Colon (tissue), 2 donors: Measurements from ENCODE around the gene CAMTA1.

ENCODE experiments used
- FAIRE-seq: peaks from 2 replicates; lab custom pipeline; 2012; peaks lifted over from hg19 to GRCh38; lab: Jason Lieb, UNC
- donor health status: control.
- donor health status: control.

The CAMTA1 gene

DNA sequence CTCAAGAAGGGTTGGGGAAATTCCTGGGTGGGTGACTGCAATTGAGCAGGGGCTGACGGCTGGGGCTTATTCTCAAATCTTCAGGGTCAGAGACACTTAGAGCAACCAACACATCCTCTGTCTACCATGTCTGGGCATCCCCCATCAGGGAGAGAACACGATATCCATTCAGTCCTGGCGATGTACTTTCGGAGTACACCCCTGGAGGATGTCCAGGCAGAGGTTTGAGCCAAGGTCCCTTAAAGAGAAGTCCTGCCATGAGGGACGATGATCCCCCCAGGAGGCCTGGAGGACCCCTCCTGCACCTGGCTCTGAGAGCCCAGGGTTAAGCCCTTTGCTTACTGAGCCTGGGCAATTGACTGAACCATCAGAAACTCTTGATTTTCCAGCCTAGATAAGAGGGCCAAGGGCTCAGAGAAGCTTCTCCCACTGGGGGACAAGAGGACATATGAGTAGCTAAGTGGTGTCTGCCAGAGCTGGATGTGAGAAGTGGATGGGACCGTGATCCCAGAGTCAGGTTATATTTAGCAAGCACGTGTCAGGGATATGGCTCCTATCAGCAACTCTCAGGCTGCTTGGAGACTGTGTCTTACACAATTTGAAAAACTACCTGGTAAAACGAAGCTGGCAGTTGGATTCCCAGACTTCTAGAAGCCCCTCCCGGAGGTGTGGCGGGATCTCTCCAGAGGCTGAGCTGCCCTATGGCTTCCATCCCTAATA lies 732.5 kb downstream of the CAMTA1 start:
- FAIRE-seq: no peak

DNA sequence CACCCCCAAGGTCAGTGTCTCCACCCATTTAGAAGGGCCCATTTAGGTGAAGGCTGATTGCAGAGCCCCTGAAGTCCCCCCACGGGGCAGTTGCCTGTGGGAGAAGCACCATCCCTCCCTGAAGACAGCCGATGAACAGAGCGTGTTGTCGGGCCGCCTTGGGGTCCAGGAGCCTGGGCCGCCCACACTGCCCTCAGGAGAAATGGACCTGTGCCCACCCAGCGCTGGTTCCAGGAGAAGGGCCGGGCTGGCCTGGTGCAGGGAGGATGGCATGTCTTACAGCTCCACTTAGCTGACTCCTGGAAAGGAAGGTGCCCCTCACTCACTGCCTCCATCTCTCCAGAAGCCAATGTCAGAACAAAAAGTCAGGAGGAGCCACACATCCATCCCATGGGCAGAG lies 733.2 kb downstream of the CAMTA1 start:
- FAIRE-seq: no peak

DNA sequence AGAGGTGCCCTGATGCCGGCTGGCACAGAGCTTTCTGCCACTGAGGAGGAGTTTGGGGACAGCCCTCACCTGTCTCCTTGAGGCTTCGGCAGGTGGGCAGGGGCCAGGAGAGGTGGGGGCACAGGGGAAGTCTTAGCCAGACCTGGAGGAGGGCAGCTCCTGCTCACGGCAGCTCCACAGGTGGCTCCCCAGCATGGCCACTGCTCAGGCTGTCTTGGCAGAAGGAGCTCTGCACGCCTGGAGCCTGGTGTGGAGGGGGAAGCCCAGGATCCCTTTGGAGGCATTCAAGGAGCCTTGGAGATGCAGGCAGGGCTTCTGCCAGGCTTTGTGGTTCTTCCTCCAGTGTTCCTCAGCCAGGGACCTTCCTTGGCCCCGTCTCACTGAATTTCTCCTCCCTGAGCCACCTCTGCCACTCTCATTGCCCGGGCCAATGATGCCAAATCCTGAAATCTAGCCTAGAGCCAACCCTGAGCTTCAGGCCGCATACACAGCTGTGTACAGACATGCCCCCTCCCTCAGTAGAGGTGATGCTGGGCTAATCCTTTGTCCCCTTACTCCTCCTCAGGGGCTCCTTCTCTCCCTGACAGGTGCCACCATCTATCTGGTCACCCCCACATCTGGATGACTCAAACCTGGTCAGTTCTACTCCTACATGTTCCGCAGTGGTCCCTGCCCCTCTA lies 734.1 kb downstream of the CAMTA1 start:
- FAIRE-seq: no peak

DNA sequence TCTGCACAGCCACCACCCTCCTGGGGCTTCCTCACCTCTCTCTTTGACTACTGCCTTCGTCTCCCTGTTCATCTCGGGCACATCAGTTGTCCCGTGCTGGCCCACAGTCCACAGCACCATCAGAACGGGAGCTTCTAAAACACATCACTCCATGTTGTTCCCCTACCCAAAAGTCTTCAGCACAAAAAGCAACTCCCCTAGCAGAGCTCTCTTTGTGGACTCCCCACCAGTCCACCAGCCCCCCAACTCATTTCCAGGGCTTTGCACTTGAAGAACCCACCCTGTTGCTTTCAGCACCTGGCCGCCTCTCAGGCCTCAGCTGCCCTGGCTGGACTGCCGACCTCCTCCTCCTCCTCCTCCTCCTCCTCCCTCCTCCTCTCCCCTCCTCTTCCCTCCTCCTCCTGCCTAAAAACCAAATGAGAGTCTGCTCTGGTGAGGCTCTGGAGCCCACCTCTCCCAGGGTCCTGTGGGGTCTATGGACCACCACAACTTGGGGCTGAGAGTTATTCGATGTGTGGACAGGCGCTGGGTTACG lies 734.7 kb downstream of the CAMTA1 start:
- no peak for FAIRE-seq

DNA sequence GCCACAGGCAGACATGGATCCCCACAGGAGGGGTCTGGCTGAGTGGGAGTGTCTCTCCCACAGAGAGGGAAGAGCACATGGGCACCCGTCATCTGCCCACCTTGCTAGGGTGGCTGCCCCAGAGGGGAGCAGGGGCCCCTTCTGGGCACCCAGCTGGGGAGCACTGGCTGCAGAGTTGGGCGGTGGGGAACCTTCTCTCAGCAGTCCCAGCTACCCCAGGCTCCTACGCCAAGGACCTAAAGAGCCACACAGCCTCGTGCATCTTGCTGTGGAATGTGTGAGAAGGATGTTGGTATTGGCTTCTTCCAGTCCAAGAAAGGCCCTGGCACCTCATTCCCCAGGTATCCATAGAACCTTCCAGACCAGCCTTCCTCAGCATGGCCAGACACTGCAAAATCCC lies 735.2 kb downstream of the CAMTA1 start:
- no peak for FAIRE-seq

DNA sequence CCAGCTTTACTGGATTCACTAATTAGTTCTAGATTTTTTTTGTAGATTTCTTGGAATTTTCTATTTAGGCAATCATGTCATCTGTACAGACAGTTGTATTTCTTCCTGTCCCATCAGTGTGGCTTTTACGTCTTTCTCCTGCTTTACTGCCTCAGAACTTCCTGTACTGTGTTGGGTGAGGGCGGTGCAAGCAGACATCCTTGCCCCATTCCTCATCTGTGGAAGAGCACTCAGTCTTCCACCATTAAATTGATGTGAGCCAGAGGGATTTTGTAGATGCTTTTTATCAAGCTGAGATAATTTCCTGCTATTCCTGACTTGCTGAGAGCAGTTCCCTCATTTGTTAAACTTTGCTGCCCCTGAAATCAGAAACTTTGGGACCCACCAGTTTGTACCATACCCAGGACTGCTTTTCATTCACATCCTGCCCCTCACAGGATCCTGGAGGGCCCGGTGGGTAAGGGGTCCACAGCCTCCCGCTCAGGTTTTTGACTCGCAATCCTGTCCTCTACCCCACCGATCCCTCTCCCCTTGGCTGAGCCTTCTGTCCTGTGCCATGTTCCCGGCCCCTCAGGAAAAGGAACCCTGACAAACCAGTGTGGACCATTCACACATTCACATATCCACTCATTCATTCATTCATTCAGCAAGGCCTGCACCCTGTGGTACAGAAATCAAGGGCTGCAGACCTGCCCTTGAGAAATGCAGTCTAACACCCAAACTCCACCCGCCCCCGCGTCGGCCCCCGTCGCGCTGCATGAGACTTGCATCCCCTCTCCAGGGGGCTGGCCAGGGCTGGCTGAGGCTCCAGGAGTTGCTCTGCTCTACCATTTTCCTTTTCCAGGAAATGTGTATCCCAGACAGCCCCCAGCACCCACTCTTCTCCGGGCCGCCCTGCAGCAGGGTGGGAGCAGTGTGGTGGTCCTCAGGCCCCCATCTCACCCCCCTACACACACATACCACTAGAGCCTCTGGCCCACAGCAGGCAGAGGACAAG lies 739.4 kb downstream of the CAMTA1 start:
- FAIRE-seq: no peak

DNA sequence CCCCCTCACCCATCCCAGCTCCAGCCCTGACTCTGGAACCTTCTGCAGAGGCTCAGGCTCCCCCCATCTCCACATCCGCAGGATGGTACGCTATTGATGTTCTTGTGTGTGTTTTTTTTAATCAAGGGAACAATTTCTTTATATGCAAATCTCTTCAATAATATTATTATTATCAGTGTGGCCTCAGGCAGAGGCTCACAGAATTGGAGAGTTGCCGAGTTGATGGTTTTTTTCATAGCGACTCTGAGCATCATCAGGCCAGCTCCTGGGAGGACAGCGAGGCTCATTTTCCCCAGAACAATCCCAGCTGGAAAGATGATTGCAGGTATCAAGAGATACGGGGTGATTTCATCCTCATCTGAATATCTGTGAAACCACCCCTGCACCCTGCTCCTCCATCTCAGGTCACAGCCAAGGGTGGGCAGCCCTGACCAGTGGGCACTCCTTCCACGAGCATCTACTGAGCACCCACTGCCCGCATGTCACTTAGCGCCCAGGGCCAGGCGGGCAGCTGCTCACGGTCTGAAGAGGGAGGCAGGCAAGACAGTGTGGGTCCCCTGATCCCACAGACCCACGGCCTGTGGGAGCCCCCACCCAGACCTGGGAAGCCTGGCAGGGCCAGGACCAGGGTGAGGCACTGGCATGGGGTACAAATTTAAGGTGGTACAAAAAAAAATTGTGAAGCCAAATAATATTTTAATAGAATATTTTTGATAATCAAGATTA lies 740.2 kb downstream of the CAMTA1 start:
- no peak for FAIRE-seq

DNA sequence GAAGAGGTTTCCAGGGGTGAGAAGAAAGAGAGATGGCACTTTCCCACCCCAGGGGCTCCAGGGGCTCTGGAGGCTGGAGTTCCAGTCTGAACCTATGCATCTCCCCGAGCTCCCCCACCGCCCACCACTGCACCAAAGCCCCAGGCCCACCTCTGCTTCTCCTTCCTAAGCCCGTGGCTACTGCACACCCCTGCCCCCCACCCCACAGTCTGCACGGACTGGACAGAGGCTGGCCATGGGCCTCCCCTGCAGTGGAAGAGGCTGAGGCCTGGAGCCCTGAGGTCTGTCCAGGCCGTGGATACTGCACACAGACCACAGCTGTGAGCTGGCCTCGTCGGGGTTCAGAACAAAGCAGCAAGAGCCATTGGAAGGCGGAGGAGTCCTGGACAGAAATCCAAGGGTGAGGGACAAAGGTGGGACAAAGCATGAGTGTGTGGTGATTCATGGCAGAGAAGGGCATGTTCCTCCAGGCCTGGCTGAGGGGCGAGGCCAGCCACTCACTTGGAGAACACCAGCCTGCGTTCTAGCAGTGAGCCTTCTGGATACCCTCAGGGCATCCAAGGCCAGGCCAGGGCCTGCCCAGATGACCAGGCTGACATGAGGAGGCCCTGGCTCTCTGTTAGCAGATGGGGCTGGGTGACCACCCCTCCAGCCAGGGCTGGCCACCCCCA lies 741.1 kb downstream of the CAMTA1 start:
- FAIRE-seq: no peak

DNA sequence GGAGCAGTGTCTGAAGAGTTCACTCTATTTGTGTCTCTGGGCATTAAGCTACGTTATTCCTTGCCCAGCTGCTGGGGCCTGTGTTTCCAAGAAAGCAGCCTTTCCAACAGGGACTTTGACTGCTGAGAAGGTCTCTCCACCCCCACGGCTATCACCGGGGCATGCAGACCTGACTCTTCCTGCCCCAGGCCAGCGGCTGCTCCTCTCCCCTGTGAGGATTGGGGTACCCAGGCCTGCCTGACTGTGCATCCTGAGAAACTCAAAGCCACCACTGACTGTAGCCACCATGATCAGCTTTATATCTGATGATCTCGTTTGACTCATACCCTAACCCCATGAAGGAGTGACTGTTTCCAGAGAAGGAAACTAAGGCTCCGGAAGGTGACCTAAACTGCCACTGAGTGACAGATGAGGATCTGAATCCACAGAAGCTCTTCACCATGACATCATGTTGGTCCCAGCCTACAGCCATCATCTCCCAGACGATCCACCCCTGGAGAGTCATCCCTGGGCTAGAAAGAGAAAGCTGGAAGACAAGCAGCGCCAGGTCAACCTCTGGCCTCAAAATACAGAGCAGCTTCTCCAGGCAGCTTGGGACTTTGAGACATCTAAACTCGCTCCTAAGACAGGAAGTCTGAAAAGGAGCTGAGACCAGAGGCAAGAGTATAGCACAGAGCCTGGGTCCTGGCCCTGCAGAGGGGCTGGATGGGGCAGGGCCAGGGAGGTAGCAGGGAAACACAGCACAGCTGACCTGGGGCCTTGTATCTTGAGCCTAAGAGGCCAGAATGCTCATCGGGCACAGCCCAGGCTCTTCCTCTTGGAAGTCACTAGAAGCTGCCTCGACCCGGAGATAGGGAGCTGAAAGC lies 741.8 kb downstream of the CAMTA1 start:
- no peak for FAIRE-seq

DNA sequence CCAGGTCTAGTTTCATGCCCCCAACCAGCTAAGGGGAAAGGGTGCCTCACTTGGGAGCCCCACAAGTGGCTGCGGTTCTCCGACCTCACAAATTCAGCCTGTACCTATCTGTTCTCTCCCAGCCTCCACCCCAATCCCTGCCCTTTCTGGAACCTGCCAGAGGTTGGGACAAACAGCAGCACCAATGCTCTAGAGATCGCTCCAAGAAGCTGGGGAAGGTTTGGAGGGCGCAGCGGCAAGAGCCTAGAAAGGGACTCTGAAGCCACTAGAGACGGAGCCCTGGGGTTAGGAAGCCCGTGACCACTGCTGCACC lies 742.4 kb downstream of the CAMTA1 start:
- no peak for FAIRE-seq

DNA sequence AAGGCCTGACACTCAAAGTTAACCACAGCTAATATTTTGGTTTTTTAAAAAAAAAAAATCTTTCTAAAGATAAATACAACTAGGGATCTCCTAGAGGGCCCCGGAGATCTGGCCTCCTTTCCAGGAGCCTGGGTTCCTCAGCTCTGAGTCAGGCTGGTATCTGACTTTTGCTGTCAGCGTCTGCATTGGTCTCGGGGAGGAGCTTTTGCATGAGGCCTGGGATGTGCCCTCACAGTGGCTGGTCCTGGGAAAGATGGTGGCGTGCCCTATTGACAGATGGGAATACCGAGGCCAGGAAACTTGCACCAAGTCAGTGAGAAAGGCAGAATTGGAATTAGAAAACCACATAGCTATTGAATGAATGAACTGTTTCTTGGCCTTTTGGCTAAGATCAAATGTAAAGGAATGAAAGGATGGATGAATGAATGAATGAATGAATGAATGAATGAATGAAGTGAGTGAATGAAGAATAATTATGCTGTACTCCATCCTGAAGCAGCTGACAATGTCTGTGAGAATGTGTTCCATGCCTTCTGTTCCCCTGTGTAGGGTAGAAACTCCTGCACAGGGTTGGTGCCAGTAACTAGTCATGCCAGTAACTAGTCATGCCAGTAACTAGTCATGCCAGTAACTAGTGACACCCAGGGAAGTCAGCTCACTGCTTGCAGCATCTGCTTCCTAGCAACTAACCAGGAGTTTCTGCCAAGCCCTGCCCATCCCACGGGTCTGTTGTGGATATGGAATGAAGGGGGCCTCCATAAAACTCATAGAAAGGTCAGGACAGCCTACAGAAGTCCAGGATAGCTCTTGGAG lies 743.3 kb downstream of the CAMTA1 start:
- FAIRE-seq: no peak

DNA sequence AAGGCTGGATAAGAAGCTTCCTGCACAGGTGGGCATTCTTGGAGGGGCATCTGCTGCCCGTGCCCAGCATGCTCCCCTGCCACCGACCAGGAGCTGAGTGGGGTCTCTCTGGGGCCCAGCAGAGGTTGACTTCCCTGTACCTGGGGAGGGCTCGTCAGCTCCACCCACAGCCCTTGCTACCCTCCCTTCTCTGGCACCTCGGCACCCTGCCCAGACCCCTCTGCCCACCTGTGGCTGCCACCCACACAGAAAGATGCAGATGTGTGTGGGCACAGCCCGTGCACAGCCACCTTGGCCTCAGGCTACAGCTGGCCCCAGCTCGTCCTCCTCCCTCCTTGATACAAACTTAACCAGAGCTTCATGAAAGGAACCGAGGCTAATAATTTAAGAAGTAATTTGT lies 744.7 kb downstream of the CAMTA1 start:
- no peak for FAIRE-seq

DNA sequence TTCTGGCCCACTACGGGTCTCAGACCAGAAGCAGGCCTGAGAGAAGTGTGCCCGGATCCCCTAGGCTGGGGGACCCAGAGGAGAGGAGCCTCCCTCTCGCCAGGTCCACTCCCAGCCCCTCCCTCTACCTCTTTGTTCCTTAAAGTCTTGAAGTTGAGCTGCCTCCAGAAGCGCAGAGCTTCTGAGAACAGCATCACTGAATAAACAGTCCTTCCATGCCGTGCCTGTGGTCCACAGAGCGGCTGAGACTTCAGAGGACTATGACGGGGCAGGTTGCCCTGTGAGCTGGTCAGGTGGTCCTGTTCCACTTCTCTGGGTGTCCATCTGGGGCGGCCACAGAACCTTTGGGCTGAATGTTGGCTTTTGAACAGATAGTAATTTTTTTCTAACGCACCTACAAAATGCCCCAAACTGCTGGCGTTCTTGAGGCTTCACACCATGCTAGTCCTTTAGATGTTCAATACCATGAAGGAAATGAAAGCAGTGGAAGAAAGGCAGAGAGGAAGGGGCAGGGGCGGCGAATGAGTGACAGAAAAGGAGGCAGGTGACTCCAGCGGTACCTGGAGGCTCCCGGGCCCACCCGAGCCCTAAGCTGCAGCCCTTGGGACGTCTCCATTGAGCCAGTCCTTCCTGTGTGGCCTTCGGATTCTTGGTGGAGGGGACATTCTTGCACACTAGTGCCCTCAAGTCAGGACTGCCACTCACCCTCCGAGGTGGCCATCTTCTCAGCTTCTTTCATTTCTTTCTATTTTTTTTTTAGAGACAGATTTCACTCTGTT lies 746.5 kb downstream of the CAMTA1 start:
- FAIRE-seq: no peak

DNA sequence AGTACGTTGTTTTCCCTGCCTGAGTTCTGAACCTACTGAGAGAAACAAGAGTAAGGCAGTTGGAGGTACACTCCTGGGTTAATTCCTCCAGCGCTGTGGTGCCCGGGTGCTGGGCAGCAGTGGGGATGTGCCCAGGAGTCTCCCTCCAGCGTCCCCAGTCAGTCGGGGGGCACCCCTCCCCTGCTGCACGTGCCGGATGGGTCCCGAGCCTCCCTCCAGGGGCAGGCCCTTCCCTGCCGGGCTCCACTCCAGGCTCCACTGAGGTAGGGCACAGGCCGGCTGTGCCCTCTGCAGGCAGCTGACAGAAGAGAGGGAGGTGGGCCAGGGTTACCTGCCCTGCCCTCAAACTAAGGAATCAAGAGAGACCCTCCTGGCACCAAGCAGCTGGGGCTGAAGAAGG lies 747.8 kb downstream of the CAMTA1 start:
- no peak for FAIRE-seq

DNA sequence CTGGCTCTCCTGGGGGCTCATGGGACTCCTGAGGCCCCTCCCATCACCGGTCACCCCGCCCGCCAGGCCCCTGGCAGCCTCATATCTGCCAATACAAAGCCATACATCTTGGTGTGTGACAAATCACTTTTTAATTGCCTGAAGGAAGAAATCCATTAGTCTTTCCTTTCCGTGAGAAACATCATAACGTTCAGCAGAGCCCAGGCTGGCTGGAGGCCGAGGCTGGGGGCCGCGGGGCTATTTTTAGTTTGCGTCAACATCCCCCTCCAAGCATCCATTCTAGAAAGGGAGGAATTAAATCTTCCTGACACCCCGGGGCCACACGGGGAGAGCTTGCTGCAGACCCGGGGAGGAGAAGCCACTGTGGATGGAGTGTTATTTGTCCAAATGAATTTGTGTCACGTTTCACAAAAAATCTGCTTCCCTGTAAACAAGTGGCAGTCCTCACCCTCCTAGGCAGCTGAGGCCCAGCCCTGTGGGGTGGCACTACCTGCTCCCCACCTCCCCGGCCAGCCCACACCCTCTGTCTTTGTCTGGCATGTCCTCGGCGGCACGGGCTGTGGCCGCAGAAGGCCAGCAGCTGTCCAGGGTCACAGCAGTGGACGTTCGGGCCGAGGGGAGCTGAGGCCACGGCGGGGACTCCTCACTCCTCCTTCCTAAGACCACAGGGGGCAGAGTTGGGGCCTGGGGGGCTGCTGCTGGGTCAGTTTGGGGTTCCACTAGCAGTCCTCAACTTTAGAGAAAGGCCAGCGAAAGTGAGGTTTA lies 749.0 kb downstream of the CAMTA1 start:
- FAIRE-seq: no peak

DNA sequence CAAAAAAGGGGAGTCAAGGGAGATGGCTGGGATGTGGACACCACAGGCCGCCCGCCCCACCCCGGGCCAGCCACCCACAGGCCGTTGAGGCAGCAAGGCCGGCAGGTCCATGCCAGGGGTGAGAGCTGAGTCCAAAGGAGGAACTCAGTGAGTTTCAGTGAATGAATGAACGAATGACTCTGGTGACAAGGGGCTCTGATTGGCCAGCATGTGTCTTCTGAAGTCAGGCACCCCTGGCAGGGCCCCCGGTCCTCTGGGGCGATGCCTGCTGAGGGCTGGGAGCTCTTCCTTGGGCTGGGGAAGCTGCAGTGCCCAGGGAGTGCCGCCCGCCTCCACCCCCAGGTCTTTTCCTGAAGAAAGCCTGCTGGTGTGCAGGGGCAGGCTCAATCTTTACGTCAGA lies 749.8 kb downstream of the CAMTA1 start:
- FAIRE-seq: no peak

DNA sequence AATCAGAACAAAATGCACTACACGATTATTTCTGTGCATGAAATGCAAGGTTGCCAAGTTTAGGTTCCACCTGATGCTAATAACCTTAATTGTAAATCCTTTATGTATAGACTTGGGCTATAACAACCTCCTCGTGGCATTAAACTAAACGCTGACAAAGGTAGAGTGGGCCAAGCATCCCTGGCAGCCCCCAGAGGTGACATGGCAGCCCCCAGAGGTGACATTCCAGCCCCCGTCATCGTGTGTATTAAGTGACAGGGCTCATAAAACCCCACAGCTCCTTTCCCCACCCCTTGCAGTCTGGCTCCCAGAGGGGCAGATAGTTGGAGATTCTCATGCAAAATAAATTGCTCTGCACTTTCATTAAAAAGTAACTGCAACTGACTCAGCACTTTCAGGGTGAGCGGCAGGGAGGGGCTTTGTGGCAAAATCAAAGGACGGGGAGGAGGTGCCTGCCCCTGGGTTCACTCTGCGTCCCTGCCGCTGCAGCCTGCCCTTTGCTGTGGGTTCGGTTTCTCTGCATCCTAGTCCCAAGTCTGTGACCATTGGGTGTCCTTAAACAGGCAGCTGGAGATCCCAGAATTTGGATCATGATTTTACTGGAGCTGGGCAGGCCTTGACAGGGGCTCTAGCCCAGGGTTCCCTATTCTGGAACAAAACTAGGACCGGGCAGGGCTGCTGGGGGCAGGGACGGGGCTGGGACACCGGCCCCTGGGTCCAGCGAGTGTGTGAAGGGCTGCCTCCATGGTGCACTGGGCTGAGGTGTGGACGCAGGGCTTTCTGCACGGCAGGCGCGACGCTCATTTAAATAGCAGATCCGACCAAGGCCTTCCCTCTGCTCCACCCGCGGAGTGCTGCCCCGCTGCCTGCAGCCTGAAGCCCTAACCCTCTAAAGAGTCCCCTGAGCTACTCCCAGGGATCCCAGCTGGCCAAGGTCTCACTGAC lies 751.0 kb downstream of the CAMTA1 start:
- no peak for FAIRE-seq
